Measurements from ENCODE around the gene CFAP119. TPM values are rescaled to one million over a fixed set of nuclear protein-coding genes. Genes with fewer than 3 reads are reported as not detected.
A peak's percentile ranks its signal among the peaks of the same experiment; 100 is the strongest.

The CFAP119 gene
- total and polyA plus RNA-seq, 9 of the 15 experiments (the other 6 are each of a cell fraction or from before 2014, with no cell fraction given), result 5.5 to 33.7 (median 9.6) TPM

GRCh38 chr16:30805370-30806169, 43.7 kb upstream of the CFAP119 start (continued):
- TF ChIP-seq MAZ (CRISPR knock-in tag; conservative IDR thresholded peaks at IDR 0.05 in 1 of 2, IDR thresholded peaks at IDR 0.05 in 1 of 2) (peak; percentile 79 to 95), ZNF12 (CRISPR knock-in tag; IDR thresholded peaks at IDR 0.05) (peak; percentile 74; the same call in 1 of the 2 replicates), E2F8 (IDR thresholded peaks at IDR 0.05; ENCODE audit: low read depth, partially characterized antibody) (peak; percentile 64), BHLHE40 (IDR thresholded peaks at IDR 0.05; ENCODE audit: low read length) (peak; percentile 27; the same call in 1 of the 2 replicates), PTRF (tag; IDR thresholded peaks at IDR 0.05) (no peak), ZBTB40 (IDR thresholded peaks at IDR 0.05) (peak; percentile 93), ZBTB40 (CRISPR knock-in tag; IDR thresholded peaks at IDR 0.05) (no peak), ELK3 (CRISPR knock-in tag; IDR thresholded peaks at IDR 0.05) (no peak), KDM4B (IDR thresholded peaks at IDR 0.05; ENCODE audit: borderline replicate concordance in 2 of 2, low read depth in 1 of 2) (peak in 1 of 2 experiments; percentile 76; a peak in 1 of 4 replicates), CLOCK (CRISPR knock-in tag; IDR thresholded peaks at IDR 0.05; ENCODE audit: borderline replicate concordance) (no peak)

All from K562 (cell line).